Measurements from ENCODE around the gene AGO3.
A peak's percentile ranks its signal among the peaks of the same experiment; 100 is the strongest.

AGO3 gene

GRCh38 chr1:36085686-36086526, 155.0 kb downstream of the AGO3 start:
- Mint-ChIP-seq H3K27ac (no peak overlapping the region), H3K4me1 (peaks cover 11 to 13% of the 10 kb centered on the region in 2 donors), H3K9me3 (no peaks in the 10 kb centered on the region), H3K36me3 (peaks cover 8 to 10% of the 10 kb centered on the region in 2 donors), H3K4me3 (no peak overlapping the region), H3K27me3 (peaks cover 4 to 22% of the 10 kb centered on the region in 2 donors)
- ATAC-seq (replicated peaks) = no peak
- DNase-seq = no peak

- Mint-ChIP-seq H3K36me3 (peaks cover 8 to 18% of the 10 kb centered on the region in 2 donors), H3K27ac (peak overlapping the region; percentile 3), H3K27me3 (peaks cover 4 to 22% of the 10 kb centered on the region in 2 donors), H3K9me3 (no peaks in the 10 kb centered on the region), H3K4me1 (peaks cover 13 to 21% of the 10 kb centered on the region in 2 donors), H3K4me3 (peak overlapping the region in 1 of 2 donors; percentile 30)
- DNase-seq (no peak), ATAC-seq (replicated peaks) (no peak)
These were observed 155.8 kb downstream of the AGO3 start for GRCh38 chr1:36086529-36087232.

- Mint-ChIP-seq H3K4me3 (peak overlapping the region in 1 of 2 donors; percentile 30), H3K9me3 (no peaks in the 10 kb centered on the region), H3K36me3 (peaks cover 11 to 26% of the 10 kb centered on the region in 2 donors), H3K27me3 (peaks cover 0 to 15% of the 10 kb centered on the region in 2 donors), H3K27ac (peak overlapping the region; percentile 77), H3K4me1 (peaks cover 14 to 21% of the 10 kb centered on the region in 2 donors)
- ATAC-seq (replicated peaks) (no peak), DNase-seq (no peak)
These were observed 156.6 kb downstream of the AGO3 start for GRCh38 chr1:36087233-36088123.

- no peak for DNase-seq
- Mint-ChIP-seq H3K9me3 (no peaks in the 10 kb centered on the region), H3K4me1 (peaks cover 16 to 23% of the 10 kb centered on the region in 2 donors), H3K27me3 (peaks cover 0 to 13% of the 10 kb centered on the region in 2 donors), H3K4me3 (peak overlapping the region; percentile 91 to 96), H3K36me3 (peaks cover 18 to 34% of the 10 kb centered on the region in 2 donors), H3K27ac (peak overlapping the region; percentile 77)
- peak; percentile 24 to 45 for ATAC-seq (replicated peaks)
These were observed 157.3 kb downstream of the AGO3 start for GRCh38 chr1:36088265-36088576.

- Mint-ChIP-seq H3K4me3 (peak within 1 kb of the TSS; percentile 91 to 96), H3K36me3 (peaks cover 21 to 37% of the 10 kb centered on the region in 2 donors)
- peak; percentile 90 to 92 for ATAC-seq (replicated peaks)
These were observed 157.9 kb downstream of the AGO3 start, which contains the start of gene ADPRS for GRCh38 chr1:36088577-36089392. ADPRS (plus strand) TSS chr1:36088892; CDS start chr1:36088905, 13 bp downstream.

GRCh38 chr1:36089393-36090121, 158.7 kb downstream of the AGO3 start:
- peak overlapping the region; percentile 91 to 96 for H3K4me3 Mint-ChIP-seq
- ATAC-seq (replicated peaks) = peak in 1 of 2 donors; percentile 18
- H3K27ac Mint-ChIP-seq = peak overlapping the region; percentile 95
- peaks cover 0 to 6% of the 10 kb centered on the region in 2 donors for H3K27me3 Mint-ChIP-seq
- DNase-seq = no peak
- peaks cover 24 to 37% of the 10 kb centered on the region in 2 donors for H3K36me3 Mint-ChIP-seq
- H3K4me1 Mint-ChIP-seq = peaks cover 15 to 28% of the 10 kb centered on the region in 2 donors
- no peaks in the 10 kb centered on the region for H3K9me3 Mint-ChIP-seq

More at GRCh38 chr1:36088577-36089392, 157.9 kb downstream of the AGO3 start, which contains the start of gene ADPRS:
- no peaks in the 10 kb centered on the region for H3K9me3 Mint-ChIP-seq
- H3K27ac Mint-ChIP-seq = peak within 1 kb of the TSS; percentile 95
- peaks cover 0 to 13% of the 10 kb centered on the region in 2 donors for H3K27me3 Mint-ChIP-seq
- DNase-seq = peak; percentile 85
- H3K4me1 Mint-ChIP-seq = peaks cover 16 to 28% of the 10 kb centered on the region in 2 donors

- peaks cover 15 to 28% of the 10 kb centered on the region in 2 donors for H3K4me1 Mint-ChIP-seq
- DNase-seq (no peak), ATAC-seq (replicated peaks) (no peak)
- peaks cover 26 to 37% of the 10 kb centered on the region in 2 donors for H3K36me3 Mint-ChIP-seq
- no peak overlapping the region for H3K27ac Mint-ChIP-seq
- H3K9me3 Mint-ChIP-seq = no peaks in the 10 kb centered on the region
- H3K27me3 Mint-ChIP-seq = no peaks in the 10 kb centered on the region
- H3K4me3 Mint-ChIP-seq = no peak overlapping the region
These were observed 160.2 kb downstream of the AGO3 start for GRCh38 chr1:36091141-36091540.

GRCh38 chr1:36091698-36092097, 160.8 kb downstream of the AGO3 start:
- Mint-ChIP-seq H3K36me3 (peaks cover 26 to 41% of the 10 kb centered on the region in 2 donors), H3K4me3 (no peak overlapping the region), H3K27me3 (no peaks in the 10 kb centered on the region), H3K9me3 (no peaks in the 10 kb centered on the region), H3K4me1 (peaks cover 15 to 31% of the 10 kb centered on the region in 2 donors), H3K27ac (no peak overlapping the region)
- DNase-seq (no peak), ATAC-seq (replicated peaks) (no peak)

GRCh38 chr1:36092166-36092797, 161.4 kb downstream of the AGO3 start:
- Mint-ChIP-seq H3K27me3 (no peaks in the 10 kb centered on the region), H3K4me1 (peaks cover 15 to 32% of the 10 kb centered on the region in 2 donors), H3K9me3 (no peaks in the 10 kb centered on the region), H3K36me3 (peaks cover 26 to 46% of the 10 kb centered on the region in 2 donors), H3K4me3 (no peak overlapping the region), H3K27ac (no peak overlapping the region)
- no peak for DNase-seq
- ATAC-seq (replicated peaks) = no peak

GRCh38 chr1:36092798-36093185, 161.9 kb downstream of the AGO3 start:
- Mint-ChIP-seq H3K27ac (no peak overlapping the region), H3K9me3 (no peaks in the 10 kb centered on the region), H3K4me1 (peaks cover 15 to 32% of the 10 kb centered on the region in 2 donors), H3K4me3 (no peak overlapping the region), H3K36me3 (peaks cover 29 to 46% of the 10 kb centered on the region in 2 donors), H3K27me3 (no peaks in the 10 kb centered on the region)
- ATAC-seq (replicated peaks) = no peak
- no peak for DNase-seq

- Mint-ChIP-seq H3K4me3 (no peak overlapping the region), H3K9me3 (no peaks in the 10 kb centered on the region), H3K27me3 (no peaks in the 10 kb centered on the region), H3K4me1 (peaks cover 15 to 32% of the 10 kb centered on the region in 2 donors), H3K36me3 (peaks cover 29 to 46% of the 10 kb centered on the region in 2 donors), H3K27ac (no peak overlapping the region)
- no peak for ATAC-seq (replicated peaks)
- DNase-seq = no peak
These were observed 162.3 kb downstream of the AGO3 start for GRCh38 chr1:36093226-36093625.

GRCh38 chr1:36093929-36094328, 163.0 kb downstream of the AGO3 start:
- no peak overlapping the region for H3K27ac Mint-ChIP-seq
- peaks cover 29 to 46% of the 10 kb centered on the region in 2 donors for H3K36me3 Mint-ChIP-seq
- no peak for ATAC-seq (replicated peaks)
- peaks cover 15 to 32% of the 10 kb centered on the region in 2 donors for H3K4me1 Mint-ChIP-seq
- H3K9me3 Mint-ChIP-seq = no peaks in the 10 kb centered on the region
- H3K4me3 Mint-ChIP-seq = no peak overlapping the region
- H3K27me3 Mint-ChIP-seq = no peaks in the 10 kb centered on the region
- no peak for DNase-seq

All from stimulated activated naive B cell treated with anti-CD40 and anti-IgM and Interleukin-4, amounts not matched to agents 10 μg/mL and 1 μg/mL and 100 μg/mL, for 72 hours (primary cell).